ENCODE measurements around the gene TRAPPC6A.

TRAPPC6A gene

DNA sequence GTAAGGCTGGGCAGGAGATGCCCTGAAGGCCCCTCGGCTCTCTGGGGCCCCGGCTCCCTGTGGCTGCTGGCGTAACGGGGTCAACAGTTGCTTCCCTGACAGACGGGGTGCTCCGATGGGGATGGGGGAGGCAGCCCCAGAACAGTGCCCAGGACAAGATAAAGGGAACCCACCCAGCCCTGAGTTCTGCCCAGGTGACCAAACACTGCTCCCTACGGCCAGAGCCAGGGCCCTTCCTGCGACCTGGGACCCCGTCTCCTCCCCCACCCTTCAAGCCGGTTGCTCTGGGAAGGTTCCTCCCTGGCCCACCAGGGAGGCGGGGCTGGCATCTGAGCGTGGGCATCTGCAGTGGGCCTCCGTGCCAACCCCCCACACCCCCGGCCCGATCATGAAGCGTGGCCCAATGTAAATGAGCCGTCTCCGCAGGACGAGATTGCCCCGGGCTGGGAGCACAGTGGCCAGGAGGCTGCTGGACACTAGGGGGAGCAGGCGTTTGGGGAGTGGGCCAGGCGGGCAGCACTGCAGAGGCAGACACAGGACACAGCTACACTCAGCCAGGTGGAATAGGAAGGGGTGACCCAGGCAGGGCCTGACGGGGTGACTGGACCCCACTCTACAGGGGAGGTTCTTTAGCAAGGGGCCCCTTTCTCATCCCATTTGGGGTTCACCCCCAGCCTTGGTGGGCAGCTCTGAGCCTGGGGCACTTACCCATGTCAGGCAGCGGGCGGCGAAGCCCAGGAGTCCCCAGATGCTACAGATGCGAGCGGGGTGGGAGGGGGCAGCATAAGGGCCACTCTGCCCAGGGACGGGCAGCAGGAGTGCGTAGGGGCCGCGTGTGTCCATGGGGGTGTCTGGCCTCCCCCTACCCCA is 16.1 kb downstream of the TRAPPC6A start:
- DNase-seq: no peak

DNA sequence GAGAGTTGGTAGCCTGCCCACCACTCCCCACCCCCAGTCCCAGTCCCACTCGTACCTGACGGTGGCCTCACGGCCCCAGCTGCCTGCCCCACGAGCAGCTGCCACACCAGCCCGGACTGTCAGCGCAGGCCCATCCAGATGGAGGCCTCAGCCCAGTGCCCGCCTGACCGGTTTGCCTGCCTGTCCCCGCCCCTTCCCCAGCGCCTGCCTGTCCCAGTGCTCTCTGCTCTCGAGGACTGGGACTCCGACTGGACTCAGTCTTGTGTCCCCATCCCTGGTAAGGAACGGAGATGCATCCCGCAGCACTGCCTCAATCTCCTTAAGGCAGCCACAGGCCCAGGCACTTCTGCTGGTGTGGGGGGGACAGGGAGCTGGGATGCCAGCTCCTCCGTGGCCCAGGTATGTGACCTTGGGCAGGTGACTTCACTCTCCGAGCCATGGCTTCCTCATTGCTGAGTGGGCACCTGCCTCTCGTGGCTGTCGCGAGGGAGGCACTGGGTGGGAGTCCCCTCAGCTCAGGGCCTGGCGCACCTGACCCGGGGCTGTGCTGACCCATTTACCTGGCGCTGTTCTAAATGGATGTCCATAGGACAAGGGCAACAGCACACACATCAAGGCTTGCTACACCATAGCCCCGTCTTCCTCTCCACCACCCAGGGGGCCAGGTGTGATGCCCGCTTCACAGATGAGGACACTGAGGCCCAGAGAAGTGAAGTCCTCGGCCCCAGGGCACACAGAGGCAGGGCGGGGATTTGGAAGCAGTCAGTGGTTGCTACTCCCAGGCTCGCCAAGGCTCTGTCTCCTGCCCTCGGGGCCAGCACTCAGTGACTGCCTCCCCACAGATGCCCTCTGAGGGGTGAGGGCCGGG is 16.9 kb downstream of the TRAPPC6A start, which contains the start of gene NKPD1:
Gene NKPD1, minus strand, starts transcription at position 113 of the 868 bp plus-strand sequence. CDS start 832 bp downstream, outside the sequence.
- DNase-seq: peak; percentile 68

DNA sequence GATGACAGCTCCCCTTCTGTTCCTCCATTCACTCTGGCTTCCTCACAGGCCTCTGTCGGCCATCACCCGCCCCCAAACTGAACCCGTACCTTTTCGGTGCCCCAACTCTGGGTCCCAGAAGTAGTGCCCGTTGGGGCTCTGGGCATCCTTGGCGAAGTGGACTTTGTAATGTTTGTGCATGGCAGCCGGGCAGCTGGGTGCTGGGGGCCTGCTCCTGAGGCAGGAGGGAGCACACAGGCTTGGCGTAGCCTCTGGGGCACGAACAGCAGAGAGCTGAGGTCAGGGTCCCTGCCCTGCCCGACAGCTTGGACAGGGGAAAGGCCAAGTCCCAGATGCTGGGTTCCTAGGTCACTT is 18.1 kb downstream of the TRAPPC6A start:
- DNase-seq: no peak

DNA sequence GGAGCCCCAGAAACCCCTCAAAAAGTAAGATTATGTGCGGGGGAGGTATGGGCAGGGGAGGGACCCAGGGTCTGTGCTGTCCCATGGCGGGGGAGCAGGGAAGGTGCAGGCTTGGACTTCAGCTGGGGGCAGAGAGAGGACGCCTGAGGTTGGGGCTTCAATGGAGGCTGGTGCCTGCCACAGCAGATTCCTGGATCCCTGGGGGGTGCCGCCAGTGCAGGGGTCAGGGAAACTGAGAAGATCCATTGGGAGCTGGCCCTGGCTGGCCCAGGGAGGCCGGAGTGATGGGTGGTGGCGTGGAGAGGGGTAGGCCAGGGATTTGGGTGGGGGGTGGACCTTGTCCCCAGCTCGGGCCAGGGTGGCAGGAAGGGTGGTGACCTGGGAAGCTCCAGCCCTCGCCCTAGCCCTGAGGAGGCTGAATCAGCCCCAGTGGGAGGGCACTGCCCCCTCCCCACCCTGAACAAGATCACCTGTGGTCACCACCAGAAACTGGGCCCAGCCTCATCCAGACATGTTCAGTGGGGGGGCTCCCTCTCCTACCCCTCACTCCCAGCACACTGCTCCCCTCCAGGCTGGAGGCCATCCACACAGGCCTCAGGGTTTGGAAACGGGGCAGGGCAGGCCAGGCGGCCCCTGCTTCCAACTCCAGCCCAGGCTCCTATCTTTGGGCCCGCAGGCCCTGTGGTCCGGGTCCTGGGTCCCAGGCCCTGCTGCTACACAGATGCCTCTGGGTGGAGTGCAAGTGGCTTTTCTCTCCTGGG is 18.6 kb downstream of the TRAPPC6A start:
- no peak for DNase-seq

DNA sequence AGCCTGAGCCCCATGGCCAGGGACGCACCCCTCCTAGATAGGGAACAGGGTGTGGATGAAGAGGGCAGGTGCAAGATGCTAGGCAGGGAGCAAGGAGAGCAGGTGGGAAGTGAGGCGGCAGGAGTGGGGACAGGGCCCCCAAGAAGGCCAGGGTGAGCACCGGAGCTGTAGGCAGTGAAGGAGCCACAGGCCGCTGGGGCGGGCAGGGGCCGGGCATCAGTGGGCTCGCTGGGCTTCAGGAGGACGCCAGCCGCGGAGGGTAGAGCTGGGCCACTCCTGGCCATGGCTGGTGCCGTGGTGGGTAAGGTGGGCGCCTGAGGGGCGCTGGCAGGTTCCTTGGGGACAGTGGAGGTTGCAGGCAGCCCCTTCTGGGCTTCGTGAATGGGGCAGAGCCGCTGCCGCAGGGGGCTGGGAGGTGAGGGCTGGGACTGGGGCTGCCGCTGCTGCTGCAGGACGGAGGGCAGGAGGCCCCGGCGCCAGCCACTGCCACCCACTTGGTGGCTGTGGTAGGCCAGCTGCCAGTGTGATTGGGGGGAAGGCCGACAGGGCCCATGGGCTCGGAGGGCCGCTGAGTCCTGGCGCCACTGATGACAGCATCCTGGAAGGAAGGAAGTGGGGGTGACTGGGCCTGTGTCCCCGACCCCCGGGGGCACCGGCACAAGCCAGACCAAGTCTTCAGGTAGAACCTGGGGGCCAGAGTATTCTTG is 19.4 kb downstream of the TRAPPC6A start:
- DNase-seq: no peak

DNA sequence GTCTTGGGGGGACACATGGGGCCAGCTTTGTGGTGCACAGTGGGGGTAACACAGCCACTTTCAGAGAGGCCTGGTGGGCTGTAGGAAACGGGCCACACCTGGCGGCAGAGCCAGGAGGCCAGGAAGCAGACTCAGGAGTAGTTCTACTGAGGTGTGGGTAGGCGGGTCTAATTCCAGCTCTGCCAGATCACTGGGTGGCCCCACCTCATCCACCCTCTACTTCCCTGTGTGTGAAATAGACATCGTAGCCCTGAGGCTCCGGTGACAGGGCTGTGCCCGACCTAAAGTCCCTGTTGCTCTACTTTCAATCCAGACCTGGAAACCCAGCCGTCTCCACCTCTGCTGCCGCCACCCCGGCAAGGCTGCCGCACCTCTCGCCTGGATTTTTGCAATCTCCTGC is 21.3 kb downstream of the TRAPPC6A start:
- no peak for DNase-seq

DNA sequence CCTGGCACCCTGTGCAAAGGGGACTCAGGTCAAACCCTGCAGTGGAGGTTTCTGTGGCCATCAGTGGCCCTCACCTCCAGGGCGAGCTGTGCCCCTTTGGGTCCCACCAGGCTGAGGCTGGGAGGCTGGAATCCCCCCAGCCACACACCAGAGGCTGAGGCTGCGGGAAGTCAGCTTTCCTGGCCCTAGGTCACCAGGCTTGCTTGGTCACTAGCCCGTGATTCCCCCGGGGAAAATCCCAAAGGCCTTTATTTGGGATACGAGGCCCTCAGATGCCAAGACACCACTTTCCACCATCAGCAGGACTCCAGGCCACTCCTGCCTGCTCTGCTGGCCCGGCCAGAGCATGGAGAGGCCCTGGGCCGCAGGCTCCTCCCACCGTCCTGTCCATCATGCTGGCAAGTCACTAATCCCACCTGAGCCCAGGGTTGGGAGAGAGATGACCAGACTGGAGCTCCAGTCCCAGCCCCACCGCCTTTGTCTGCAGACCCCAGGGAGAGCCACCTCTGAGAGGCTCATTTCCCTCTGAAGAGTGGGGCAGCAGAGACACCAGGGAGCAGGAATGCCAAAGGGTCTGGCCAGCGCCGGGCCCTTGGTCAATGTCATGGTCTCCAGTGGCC is 21.9 kb downstream of the TRAPPC6A start:
- no peak for DNase-seq

DNA sequence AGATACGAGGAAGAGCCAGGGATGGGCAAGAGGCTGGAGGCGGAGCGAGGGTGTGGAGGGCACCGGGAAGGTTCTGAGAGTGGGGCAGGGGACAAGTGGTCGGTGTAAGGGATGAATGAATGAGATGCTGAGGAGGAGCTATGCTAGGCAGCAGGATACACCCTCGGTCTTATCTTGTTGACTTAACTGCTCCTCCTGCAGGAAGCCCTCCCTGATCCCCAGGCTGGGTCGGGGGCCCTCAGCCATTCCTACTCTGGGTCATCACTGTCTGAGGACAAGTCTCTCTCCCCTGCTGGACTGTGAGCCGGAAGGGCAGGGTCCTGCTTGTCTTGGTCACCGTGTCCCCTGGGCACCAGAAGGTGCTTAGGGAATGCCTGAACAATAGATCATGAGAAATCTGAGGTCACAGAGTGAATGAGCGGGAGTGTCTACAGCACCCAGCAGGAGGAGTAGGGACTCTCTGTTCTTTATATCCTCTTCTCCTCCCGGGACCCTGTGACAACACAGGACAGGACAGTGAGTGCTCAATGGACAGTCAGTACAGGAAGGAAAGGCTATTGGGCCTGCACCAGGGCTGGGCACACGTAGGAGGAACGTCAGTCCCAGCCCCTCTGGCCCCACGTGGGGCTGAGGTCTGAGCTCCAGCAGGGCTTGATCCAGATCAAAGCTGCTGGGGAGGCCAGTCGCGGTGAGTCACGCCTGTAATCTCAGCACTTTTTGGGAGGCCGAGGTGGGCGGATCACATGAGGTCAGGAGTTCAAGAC is 23.8 kb downstream of the TRAPPC6A start:
- DNase-seq: no peak

DNA sequence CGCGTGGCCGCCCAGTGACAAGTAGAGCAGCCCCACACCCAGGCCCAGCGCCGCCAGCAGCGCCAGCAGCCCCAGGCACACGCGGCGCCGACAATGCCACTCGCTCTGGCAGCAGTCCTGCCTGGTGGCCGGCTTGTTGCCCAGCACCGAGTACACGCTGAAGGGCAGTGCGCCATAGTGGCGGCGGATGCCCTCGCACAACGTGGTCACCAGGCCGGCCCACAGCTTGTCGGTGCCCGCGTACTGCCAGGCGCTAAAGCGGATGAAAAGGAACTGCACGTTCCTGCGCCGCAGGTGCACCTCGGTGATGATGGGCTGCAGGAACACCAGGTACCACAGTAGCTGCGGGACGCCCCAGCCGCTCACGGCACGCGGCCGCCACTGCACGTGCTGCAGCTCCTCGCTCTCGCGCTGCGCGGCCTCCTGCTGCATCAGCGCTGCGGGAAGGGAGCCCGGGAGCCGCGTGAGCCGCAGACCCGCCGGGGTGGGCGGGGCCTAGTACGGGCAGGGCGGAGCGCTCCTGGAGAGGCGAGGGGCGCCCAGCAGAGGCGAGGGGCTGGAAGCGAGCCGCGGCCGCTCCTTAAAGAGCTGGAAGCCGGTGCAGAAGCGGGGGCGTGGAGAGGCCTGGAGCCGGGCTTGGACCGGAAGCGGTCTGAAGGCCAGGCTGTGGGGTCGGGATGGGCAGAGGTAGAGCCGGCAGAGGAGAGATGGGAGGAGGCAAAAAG is 24.5 kb downstream of the TRAPPC6A start:
- DNase-seq: no peak

DNA sequence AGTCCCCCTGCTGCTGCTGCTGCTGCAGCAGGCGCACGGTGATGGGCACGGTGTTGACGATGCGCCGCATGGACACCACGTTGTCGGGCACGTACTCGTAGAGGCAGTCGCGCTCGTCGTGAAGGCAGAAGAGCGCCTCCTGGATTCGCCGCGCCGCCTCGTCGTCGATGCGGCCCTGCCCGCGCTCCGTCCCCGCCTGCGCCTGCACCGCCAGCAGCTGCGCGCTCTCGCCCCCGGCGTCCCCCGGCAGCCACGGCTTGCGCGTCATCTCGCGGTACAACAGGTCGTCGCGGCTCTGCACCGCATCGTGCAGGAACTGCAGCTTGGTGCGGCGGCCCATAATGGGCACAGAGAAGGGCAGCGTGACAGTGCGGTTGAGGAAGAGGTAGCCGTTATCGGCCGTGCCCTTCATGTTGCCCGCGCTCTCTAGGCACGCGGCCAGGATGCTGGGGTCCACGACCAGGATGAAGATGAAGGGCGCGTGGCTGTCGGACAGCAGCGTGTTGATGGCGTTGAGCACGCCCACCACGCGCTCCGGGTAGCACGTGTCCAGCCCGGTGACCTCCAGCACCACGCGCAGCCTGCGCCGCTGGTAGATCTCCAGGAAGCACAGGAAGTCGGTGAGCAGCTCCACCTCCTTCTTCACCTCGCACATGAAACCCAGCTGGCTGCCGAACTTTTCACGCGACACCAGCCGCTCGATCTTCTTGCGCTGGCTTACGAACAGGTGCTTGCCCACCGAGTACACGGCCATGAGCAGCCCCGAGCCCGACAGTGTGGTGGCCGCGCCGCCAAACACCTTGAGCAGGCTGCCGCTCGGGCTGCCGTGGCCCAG is 25.3 kb downstream of the TRAPPC6A start:
- DNase-seq: peak; percentile 33

DNA sequence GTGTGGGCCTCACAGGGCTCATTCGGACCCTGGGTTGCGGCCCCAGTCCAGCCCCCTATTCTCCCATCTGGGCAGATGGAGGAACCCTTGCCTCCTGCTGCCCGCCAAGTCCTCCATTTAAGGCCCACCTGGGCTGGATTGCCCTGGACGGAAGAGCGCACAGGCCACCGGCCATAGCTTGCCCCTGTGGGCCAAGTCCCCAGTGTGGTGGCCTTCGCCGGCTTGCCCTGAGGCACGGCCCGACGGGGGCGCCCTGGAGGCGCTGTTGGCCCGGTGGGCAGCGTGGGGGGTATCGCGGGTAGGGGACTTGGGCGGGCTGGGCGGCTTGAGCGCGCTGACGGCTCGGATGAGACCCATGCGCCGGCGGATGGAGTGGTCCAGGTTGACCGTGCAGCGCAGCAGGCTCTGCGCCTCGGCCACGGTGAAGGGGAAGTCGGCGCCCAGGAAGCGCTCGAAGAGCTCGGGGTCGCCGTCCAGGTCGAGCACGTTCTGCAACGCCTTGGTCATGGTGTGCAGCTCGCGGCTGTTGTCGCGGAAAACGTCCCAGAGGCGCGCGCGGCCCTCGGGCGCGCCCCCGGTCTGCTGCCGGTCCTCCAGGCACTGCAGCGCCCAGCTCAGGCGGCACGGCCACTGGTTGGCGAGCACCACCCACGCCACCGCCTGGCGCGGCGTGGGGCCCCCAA is 26.1 kb downstream of the TRAPPC6A start:
- no peak for DNase-seq

DNA sequence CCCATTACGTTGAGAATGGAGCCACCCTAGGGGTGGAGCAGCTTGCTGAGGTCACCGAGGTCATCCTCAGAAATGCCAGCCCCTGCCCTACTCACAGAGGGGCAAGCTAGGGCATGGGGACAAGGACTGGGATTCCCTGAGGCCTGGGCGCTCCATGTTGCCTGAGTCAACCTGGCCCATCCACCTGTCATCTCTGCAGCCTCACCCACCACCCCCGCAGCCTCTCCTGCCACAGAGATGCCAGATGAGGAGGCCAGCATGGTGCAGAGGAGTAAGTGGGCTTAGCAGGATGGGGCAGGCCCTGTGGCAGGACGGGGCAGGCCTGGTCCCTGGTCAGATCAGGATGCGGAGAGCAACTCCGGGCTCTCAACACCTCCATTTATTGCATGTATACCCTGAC is 26.7 kb downstream of the TRAPPC6A start:
- no peak for DNase-seq

DNA sequence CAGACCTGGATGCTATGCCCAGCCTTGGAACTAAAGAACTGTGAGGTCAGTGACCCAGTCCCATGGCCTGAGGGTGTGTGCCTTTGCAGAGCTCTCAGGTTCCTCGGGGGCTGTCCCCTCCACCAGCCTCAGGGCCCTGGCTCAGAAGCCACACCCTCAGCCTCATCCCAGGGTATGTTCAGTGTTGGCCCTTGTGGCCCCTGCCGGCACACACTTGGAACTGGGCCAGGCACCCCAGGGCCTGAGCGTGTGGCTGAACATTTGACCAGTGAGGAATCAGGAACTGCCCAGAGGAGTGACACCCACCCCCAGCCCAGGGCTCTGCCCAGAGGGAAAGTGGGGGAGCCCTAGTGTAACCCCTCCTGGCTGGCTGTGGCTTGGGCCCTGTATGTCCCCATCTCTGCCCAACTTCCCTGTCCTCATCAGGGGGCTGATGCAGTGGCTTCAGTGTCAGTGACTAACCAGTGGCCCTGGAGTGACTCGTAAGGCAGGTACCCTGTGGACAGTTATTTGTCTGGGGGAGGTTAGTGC is 27.2 kb downstream of the TRAPPC6A start:
- no peak for DNase-seq

DNA sequence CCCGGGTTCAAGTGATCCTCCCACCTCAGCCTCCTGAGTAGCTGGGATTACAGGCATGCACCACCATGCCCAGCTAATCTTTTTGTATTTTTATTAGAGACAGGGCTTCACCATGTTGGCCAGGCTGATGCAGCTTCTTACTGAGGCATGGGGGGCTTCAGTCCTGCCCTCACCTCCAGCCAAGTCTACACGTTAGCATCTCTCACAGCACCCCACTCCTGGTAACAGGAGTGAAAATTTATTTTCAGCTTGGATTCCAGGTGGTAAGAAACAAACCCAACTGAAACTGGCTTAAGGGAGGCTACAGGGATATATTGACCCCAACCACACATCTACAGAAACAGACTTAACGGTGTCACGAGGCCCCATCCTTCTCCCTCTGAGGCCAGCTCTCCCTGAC is 27.9 kb downstream of the TRAPPC6A start:
- no peak for DNase-seq

DNA sequence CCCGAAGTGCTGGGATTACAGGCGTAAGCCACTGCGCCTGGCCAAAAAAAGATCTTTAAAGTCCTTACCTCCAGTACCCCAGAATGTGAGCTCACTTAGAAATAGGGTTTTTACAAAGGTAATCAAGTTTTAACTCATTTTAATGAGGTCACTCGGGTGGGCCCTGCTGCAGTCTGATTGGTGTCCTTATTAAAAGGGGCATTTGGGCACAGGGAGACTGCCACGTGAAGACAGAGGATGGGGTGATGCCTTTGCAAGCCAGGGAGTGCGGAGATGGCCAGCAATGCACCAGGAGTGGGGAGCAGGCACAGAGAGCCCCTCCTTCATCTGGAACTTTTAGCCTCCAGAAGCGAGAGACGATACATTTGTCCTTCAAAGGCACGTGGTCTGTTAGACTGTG is 28.9 kb downstream of the TRAPPC6A start:
- no peak for DNase-seq

DNA sequence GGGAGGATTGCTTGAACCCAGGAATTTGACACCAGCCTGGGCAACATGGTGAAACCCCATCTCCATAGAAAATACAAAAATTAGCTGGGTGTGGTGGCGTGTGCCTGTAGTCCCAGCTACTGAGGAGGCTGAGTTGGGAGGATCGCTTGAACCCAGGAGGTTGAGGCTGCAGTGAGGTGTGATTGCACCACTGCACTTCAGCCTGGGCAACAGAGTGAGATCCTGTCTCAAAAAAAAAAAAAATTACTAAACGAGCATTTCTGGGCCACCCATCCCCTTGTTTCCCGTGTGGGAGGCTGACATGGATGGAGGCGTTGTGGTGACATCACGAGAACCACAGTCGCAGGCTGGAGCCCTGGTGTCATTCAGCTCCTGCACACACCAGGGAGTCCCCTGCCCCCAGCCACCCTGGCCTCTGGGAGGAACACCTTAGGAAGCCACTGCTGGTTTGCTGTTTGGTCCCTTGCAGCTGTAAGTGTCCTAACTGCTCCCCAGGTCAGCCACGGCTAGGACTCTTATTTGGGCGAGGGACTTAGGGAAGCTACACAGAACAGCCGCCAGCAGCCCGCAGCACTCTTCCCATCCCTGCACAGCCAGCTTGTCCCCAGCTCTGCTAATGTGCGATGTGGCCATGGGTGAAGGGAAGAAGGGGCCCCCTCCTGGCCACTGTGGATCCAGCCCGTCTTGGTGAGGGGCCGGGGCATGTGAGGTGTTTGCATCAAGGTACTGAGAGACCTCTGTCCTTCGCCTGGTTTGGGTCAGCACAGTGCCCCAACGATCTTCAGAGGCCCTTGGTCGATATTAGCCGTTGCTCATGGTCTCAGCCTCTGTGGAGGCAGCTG is 30.0 kb downstream of the TRAPPC6A start:
- no peak for DNase-seq

DNA sequence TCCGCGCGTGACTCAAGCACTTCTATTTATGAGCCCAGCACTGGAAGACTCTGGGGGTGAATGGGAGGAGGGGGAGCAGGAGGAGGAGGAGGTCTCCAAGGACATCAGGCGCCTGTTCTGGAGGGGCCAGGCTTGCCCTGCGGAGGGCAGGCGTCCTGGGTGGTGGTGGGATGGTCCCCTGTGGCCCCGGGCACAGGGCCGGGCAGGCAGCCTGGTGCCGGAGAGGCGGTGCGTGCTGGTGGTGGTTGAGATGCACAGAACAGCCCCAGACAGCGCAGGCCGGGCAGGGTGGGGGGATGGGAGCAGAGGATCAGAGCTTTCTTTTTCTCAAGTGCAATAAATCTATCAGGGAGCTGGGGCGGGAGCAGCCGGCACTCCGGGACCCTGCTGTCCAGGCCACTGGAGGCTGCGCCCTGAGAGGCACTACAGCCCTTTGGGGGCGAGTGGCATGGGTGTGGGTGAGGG is 31.3 kb downstream of the TRAPPC6A start:
- no peak for DNase-seq

DNA sequence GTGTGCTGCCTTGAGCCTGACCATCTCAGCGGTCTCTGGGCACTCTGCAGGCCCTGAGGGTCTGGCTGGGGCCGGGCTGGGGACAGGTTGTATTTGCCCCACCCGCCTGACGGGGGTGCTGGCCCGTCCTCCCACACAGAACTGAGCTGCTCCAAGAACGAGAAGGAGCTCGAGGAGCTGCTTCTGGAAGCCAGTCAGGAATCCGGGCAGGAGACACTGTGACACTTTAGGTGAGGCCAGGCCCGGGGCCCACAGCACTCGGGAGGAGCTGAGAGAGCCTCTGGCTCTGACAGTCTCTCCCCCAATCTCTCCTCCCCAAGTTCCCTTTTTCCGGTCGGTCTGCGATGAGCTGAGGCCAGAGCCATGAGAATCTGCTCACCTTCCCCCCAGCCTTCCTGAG is 31.8 kb downstream of the TRAPPC6A start:
- no peak for DNase-seq

All from NCI-H510A treated with DMSO at 0.1 percent for 48 hours (cell line).